Esophagus muscularis mucosa (tissue), 4 donors: ENCODE results near the gene SYN1.

Experiments used
- CTCF ChIP-seq, 3 experiments: fragments of 200-600 bp in 2 of 3; fragments of 450-650 bp in 1 of 3; sonication (generic) in 2 of 3; IDR thresholded peaks; one replicate each; pipeline ENCODE4 v1.5.1; 2017 to 2019; ENCODE audit warnings: antibody characterized with exemption in 3 of 3, mild to moderate bottlenecking in 2 of 3, moderate library complexity in 1 of 3
- EP300 ChIP-seq: sonication (generic); formaldehyde crosslinking; IDR thresholded peaks from one replicate; pipeline ENCODE4 v1.6.1; 2017; ENCODE audit warnings: antibody characterized with exemption
- POLR2A ChIP-seq: fragments of 450-650 bp; IDR thresholded peaks from one replicate; pipeline ENCODE4 v1.6.1; 2017; ENCODE audit warnings: antibody characterized with exemption, moderate library complexity, mild to moderate bottlenecking, low read depth
- POLR2AphosphoS5 ChIP-seq, 2 donors: sonication (generic); formaldehyde crosslinking; IDR thresholded peaks; one replicate each; pipeline ENCODE4 v1.6.1; 2017; ENCODE audit warnings: antibody characterized with exemption in 2 of 2

GRCh38 chrX:47573341-47574075 is 46.1 kb downstream of the SYN1 start:
- no peak for TF ChIP-seq POLR2AphosphoS5 (IDR thresholded peaks at IDR 0.05)
- TF ChIP-seq CTCF (IDR thresholded peaks at IDR 0.05) = no peak
- TF ChIP-seq EP300 = no peak
- TF ChIP-seq POLR2A = no peak
